Stimulated activated CD4-positive, alpha-beta T cell treated with anti-CD3 and anti-CD28 coated beads, Interleukin-2, amount 100 ng/mL, for 4 hours (primary cell): Measurements from ENCODE around the gene PTPRE.

Source experiments
- DNase-seq: peaks from one replicate; pipeline ENCODE4 v3.0.0-alpha.2; 2020; ENCODE audit warnings: low read depth

The PTPRE gene

GRCh38 chr10:127926455-127926854 is 19.6 kb downstream of the PTPRE start:
- no peak for DNase-seq

- DNase-seq = no peak
These were observed 21.3 kb downstream of the PTPRE start for GRCh38 chr10:127928021-127928806.

GRCh38 chr10:127932521-127933270 is 25.8 kb downstream of the PTPRE start:
- no peak for DNase-seq

GRCh38 chr10:127933271-127933670 is 26.4 kb downstream of the PTPRE start:
- no peak for DNase-seq

- DNase-seq = no peak
These were observed 27.5 kb downstream of the PTPRE start for GRCh38 chr10:127934383-127934782.

- DNase-seq = no peak
These were observed 28.2 kb downstream of the PTPRE start for GRCh38 chr10:127935071-127935561.

GRCh38 chr10:127937069-127937468 is 30.2 kb downstream of the PTPRE start:
- no peak for DNase-seq

GRCh38 chr10:127937915-127938463 is 31.1 kb downstream of the PTPRE start:
- DNase-seq = no peak

- DNase-seq = no peak
These were observed 33.0 kb downstream of the PTPRE start for GRCh38 chr10:127939786-127940330.

- no peak for DNase-seq
These were observed 34.1 kb downstream of the PTPRE start for GRCh38 chr10:127940866-127941640.

- DNase-seq = no peak
These were observed 35.9 kb downstream of the PTPRE start for GRCh38 chr10:127942811-127943210.

GRCh38 chr10:127943336-127943910 is 36.5 kb downstream of the PTPRE start:
- DNase-seq = no peak

GRCh38 chr10:127944256-127944655 is 37.4 kb downstream of the PTPRE start:
- DNase-seq = no peak

- peak; percentile 25 for DNase-seq
These were observed 38.4 kb downstream of the PTPRE start for GRCh38 chr10:127945341-127945758.

GRCh38 chr10:127945948-127946711 is 39.2 kb downstream of the PTPRE start:
- DNase-seq = no peak

GRCh38 chr10:127947211-127947610 is 40.3 kb downstream of the PTPRE start:
- DNase-seq = no peak

GRCh38 chr10:127948791-127949190 is 41.9 kb downstream of the PTPRE start:
- no peak for DNase-seq

GRCh38 chr10:127949831-127950230 is 42.9 kb downstream of the PTPRE start:
- DNase-seq = no peak

- DNase-seq = no peak
These were observed 45.1 kb downstream of the PTPRE start for GRCh38 chr10:127951861-127952574.

- no peak for DNase-seq
These were observed 45.6 kb downstream of the PTPRE start for GRCh38 chr10:127952575-127952869.
